H54 (cell line): Measurements from ENCODE around the gene EEIG1.

Experiments used
- DNase-seq: peaks from one replicate; pipeline ENCODE4 v3.0.0; 2011; ENCODE audit warnings: low spot score, mixed read lengths; ENCODE audit not compliant: insufficient read length
- FAIRE-seq: peaks from 3 replicates; lab custom pipeline; 2011; peaks lifted over from hg19 to GRCh38; lab: Jason Lieb, UNC
- POLR2A ChIP-seq: IDR thresholded peaks from 2 replicates; pipeline ENCODE4 v1.6.1; 2011; ENCODE audit warnings: low read depth, mild to moderate bottlenecking, low read length

EEIG1 gene

GRCh38 chr9:127975376-127976315 lies 5.1 kb downstream of the EEIG1 start:
- no peak for TF ChIP-seq POLR2A
- no peak for FAIRE-seq
- DNase-seq: no peak

DNA sequence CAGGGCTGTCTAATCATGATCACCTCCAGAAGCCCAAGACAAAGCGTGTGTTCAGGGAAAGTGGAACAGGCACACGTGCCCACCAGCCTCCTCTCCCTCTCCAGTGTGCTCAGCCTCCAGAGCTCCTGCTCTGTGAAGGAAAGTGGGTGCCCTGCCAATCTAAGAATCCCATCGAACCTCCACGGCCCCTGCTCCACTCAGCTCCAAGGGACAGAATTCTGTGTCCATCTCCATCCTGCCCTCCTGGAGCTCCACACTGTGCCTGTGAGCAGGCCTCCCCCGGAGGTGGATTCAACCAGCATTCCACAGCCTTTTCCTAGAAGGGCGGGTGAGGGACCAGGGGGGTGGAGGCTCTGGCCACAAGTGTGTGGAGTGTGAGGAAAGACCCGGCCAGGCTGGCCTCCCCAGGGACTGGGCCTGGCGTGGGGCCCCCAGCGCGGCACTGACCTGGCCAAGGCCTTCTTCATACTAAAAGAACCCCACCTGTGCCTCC lies 6.0 kb downstream of the EEIG1 start:
- no peak for FAIRE-seq
- DNase-seq: no peak
- no peak for TF ChIP-seq POLR2A

GRCh38 chr9:127974001-127974768 lies 6.6 kb downstream of the EEIG1 start:
- DNase-seq (no peak), FAIRE-seq (no peak)
- no peak for TF ChIP-seq POLR2A

GRCh38 chr9:127973169-127974000 lies 7.4 kb downstream of the EEIG1 start:
- DNase-seq (no peak), FAIRE-seq (no peak)
- TF ChIP-seq POLR2A: no peak

DNA sequence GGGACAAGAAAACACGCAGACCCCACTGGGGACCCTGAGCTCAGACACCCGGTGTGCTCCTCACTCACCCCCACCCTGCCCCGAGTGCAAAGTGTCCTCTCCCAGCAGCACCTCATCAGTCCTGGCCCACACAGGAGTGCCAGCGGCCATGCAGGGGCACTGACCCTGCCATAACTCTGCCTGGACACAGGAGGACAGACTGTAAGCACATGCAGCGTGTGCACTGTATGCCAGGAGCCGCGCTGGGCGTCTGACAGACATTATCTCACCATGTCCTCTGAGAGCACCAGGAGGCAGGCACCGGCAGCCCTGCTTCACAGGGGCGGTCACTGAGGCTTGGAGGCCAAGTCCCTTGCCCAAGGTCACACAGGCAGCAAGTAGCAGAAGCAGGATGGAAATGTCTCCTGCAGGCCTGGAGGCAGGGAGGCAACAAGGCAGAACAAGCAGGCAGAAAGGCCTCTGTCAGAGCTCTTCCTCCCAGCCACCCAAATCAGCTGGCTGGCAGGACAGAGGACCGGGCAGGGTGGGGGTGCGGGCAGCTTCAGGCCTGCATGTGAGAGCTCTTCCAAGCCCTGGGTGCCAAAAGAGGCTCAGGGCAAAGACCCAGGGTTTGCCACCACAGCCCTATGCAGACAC lies 8.4 kb downstream of the EEIG1 start:
- no peak for DNase-seq
- TF ChIP-seq POLR2A: no peak
- FAIRE-seq: no peak

DNA sequence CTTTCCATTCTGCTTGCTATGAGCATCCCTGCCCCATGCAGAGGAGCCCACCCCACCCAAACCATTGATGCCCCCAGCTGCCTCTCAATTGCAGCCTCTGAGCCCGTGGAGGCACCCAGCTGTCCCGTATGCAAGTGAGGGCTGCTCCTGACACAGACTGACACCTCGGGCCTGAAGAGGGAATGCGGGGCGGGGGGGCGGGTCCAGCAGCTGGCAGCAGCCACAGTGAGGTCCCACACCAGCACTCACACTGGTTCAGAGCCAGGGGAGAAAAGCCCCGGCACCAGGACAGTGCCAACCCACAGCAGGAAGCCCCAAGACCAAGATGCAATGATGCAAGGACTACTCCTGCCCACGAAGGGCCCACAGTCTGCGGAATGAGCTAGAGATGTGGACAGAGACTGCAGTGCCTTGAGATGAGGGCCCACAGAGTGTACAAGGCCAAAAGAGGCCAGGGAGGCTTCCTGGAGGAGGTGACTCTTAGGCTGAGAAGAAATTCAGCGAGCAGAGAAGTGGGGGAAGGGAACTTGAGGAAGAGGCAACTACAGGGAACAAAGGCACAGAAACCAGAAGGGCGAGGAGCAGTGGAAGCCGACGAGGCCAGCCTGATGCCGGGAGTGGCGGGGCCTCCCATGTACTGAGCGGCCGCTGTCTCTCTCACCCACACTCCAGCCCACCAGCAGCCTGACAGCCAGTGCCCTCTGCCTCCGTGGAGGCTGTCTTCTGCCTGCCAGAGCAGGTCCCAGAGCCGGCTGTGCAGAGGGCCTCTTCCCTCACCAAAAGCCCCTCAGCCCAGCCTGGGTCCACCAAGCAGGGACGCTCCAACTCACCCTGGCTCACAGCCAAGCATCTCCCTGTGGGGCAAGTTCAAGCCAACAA lies 9.2 kb downstream of the EEIG1 start:
- DNase-seq (no peak), FAIRE-seq (no peak)
- no peak for TF ChIP-seq POLR2A

DNA sequence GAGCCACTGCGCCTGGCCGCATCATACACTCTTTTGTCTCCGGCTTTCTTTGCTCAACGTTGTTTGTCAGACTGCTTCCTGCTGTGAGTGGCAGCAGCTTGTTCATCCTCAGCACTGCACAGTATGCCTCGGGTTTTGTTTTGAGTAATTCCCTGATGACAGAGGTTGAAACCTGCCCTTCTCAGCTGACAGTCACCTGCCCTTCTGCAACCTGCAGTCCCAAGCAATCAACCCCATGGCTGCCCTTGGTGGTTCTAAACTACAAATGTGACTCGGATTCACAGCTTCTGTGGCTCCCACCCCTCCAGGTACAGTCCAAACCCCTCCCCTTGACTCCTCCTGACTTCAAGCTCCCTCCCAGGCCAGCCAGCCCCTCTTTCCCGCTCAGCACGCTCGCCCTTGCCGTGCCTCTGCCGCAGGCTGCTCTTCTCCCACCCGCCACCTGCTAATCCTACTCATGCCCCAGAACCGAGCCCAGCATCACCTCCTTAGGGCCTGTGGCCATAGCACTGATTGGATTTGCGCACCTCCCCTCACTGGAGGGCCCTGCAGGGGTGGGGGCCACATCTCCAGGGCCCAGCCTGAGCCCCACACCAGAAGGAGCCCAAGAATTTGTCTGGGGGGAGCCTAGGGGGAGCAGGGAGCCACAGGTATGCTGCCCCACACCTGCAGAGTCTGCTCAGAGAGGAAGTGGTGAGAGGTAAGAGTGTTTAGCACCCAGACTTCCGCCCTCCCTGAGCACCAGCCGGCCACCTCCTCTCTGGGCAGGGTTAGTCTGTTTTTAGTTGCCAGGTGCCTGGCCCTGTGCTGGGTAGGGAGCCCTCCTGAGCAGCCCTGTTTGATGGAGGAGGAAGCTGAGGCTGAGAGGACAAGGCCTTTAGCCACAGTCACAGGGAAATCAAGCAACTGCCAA lies 10.1 kb downstream of the EEIG1 start:
- DNase-seq (no peak), FAIRE-seq (no peak)
- TF ChIP-seq POLR2A: no peak

DNA sequence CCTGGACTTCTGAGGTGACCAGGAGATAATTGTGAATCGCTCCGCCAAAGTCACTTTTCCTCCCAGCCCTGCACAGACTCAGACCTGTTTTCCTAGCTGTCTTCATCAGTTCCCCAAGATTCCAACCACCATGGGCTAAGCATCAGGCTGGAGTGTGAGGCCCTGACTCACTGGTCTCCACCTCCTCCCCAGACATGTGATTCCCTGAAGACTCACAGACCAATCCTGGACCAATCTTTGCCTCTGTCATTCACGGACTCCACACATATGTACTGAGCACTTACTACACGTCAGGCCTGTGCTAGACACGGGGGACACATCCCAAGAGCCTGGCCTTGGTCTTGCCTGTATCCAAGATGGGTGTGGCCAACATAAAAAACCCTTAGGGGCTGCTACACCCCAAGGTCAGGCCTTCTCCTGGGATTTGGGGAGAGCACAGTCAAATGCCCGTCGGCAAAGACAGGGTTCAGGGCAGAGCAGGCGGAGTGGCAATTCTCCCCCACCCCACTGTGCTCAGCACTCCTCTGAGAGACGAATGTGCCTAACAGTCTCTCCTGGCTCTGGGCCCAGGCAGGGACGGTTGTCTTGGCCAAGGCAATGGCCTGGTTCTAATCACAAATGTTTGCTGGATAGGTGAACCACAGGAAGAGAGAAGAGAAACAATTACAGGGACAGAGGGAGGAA lies 11.9 kb downstream of the EEIG1 start:
- FAIRE-seq (peak; percentile 93), DNase-seq (peak; percentile 96)
- no peak for TF ChIP-seq POLR2A

DNA sequence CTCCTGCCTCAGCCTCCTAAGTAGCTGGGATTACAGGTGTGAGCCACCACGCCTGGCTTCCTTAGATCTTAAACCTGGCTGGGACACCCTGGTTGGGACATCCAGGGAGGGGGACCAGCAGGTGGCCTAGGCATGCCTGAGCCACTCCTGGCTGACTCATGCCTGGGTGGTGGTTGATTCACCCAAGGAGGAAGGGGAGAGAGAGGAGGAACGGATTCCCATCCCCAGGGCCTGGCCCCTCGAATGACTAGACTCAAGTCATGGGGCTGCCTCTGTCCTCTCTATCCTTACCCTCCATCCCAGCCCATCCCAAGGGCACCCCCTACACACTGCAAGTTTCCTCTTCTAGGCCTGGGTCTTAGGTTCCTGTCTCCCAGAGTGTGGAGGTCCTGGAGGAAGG lies 12.7 kb downstream of the EEIG1 start:
- no peak for TF ChIP-seq POLR2A
- peak; percentile 73 for FAIRE-seq

DNA sequence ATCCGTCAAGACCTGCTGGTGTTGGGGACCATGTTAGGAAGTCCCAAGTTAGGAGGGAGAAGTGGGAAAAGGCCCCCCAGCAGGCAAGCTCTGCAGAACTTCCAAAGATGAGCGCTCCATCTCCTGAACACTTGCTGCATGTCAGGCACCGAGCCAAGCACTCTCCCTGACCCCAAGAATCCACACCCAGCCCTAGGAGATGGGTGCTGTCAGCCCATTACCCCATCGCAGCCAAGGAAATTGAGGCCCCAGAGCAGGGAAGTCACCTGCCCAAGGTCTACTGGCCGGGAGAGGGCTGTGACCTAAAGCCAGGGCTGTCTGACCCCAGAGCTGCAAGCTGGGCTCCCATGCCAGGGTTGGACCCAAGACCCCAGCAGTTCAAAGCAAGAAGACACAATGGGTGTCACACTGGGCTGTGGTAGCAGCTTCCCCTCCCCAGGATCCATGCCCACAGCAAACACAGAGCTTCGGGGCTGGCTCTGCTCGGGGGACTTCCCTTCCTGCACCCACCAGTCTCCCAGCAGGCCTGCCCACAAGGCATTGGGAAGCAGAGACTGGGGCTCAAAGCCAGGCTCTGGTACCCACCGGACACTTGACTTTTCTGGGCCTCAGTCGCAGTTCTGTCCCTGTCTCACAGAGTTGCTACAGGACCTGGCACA lies 13.5 kb downstream of the EEIG1 start:
- DNase-seq (no peak), FAIRE-seq (no peak)
- TF ChIP-seq POLR2A: no peak

More for the DNA sequence above, 12.7 kb downstream of the EEIG1 start:
- DNase-seq: peak; percentile 98
